HepG2 (cell line): ENCODE data around the gene LRRC4C. TPM values are rescaled to one million over a fixed set of nuclear protein-coding genes. Genes with fewer than 3 reads are reported as not detected.

ENCODE experiments used
- ATAC-seq: fragments of 200-7000 bp; cut with Tn5 transposase; 3 replicates; pipeline ENCODE4 v1.9.1; 2020; ENCODE audit warnings: mild to moderate bottlenecking, moderate library complexity
- BruUV-seq: library from RNA; stranded (reverse); fragments of 400-500 nt; replicated peaks from 2 replicates; lab custom pipeline; 2021; lab: Mats Ljungman, UMichigan
- CTCF ChIA-PET: fragments of 300-600 bp; formaldehyde crosslinking; extraction: SDS; loops from one replicate; lab custom pipeline; 2021; ENCODE audit warnings: low total read pairs, inconsistent platforms, low intra/inter-chr PET ratio; lab: Yijun Ruan, JAX
- POLR2A ChIA-PET: fragments of 350-600 bp; sonication (Branson Sonifier 250); formaldehyde crosslinking; loops from one replicate; lab custom pipeline; 2020; ENCODE audit warnings: antibody characterized with exemption, inconsistent platforms; lab: Yijun Ruan, JAX
- DNase-seq: peaks from one replicate; pipeline ENCODE4 v3.0.0-alpha.2; 2015; ENCODE audit warnings: low spot score
- FAIRE-seq: peaks from 3 replicates; lab custom pipeline; 2011; peaks lifted over from hg19 to GRCh38; lab: Jason Lieb, UNC
- H2AFZ ChIP-seq: one replicate; pipeline ENCODE4 v1.6.1; 2011; ENCODE audit warnings: low read length, inconsistent platforms
- H3K27ac ChIP-seq: fragments of 300-600 bp; 3 replicates; pipeline ENCODE4 v1.8.0; 2011; ENCODE audit warnings: mixed run types, mild to moderate bottlenecking, mixed read lengths, low read length, inconsistent platforms; ENCODE audit not compliant: insufficient read depth; ENCODE audit errors: extremely low read length
- H3K27me3 ChIP-seq, 2 experiments: fragments of 200-600 bp in 1 of 2; 2 replicates in 1 of 2; 3 replicates in 1 of 2; pipeline versions ENCODE4 v1.6.0 to v1.8.0; 2011; ENCODE audit warnings: low read length in 2 of 2, mild to moderate bottlenecking in 2 of 2, moderate library complexity in 2 of 2, inconsistent platforms in 1 of 2; ENCODE audit not compliant: insufficient read depth in 2 of 2, control insufficient read depth in 1 of 2
- H3K36me3 ChIP-seq, 2 experiments: fragments of 200-600 bp in 1 of 2; replicated peaks in 1 of 2; 2 replicates in 1 of 2; 3 replicates in 1 of 2; pipeline versions ENCODE4 v1.5.1 to v1.8.0; 2011; ENCODE audit warnings: low read length in 2 of 2, inconsistent platforms in 1 of 2; ENCODE audit not compliant: insufficient read depth in 2 of 2, control insufficient read depth in 1 of 2
- H3K4me1 ChIP-seq: 2 replicates; pipeline ENCODE4 v1.5.1; 2012; ENCODE audit warnings: low read length, inconsistent platforms; ENCODE audit not compliant: insufficient read depth
- H3K4me2 ChIP-seq: 2 replicates; pipeline ENCODE4 v1.6.0; 2011; ENCODE audit warnings: low read depth, low read length, inconsistent platforms
- H3K4me3 ChIP-seq, 3 experiments: fragments of 200-600 bp in 1 of 3; sonication (generic), shearing (Covaris generic) in 1 of 3; replicated peaks in 1 of 3; 2 replicates each; pipeline ENCODE4 v1.5.1; 2011 to 2016; ENCODE audit warnings: low read length in 3 of 3, inconsistent platforms in 2 of 3, low read depth in 2 of 3, mild to moderate bottlenecking in 2 of 3, control low read depth in 1 of 3, mixed read lengths in 1 of 3; ENCODE audit not compliant: insufficient read depth in 1 of 3
- H3K79me2 ChIP-seq: one replicate; pipeline ENCODE4 v1.6.1; 2011; ENCODE audit warnings: low read length, inconsistent platforms; ENCODE audit not compliant: insufficient read depth
- H3K9ac ChIP-seq: 2 replicates; pipeline ENCODE4 v1.6.0; 2011; ENCODE audit warnings: mild to moderate bottlenecking, low read depth, low read length, inconsistent platforms; ENCODE audit not compliant: insufficient read depth
- H3K9me3 ChIP-seq: 2 replicates; pipeline ENCODE4 v1.5.1; 2012; ENCODE audit warnings: mild to moderate bottlenecking, low read length
- H4K20me1 ChIP-seq: 2 replicates; pipeline ENCODE4 v1.6.0; 2011; ENCODE audit warnings: inconsistent platforms, mild to moderate bottlenecking, low read length, moderate library complexity; ENCODE audit not compliant: insufficient read depth
- ARNT2 ChIP-seq: sonication (generic); formaldehyde crosslinking; IDR thresholded peaks from 2 replicates; pipeline ENCODE4 v1.8.0; 2022; ENCODE audit warnings: mild to moderate bottlenecking, low read depth, missing genetic modification reagents, moderate library complexity
- BCL3 ChIP-seq: sonication (generic); formaldehyde crosslinking; IDR thresholded peaks from 2 replicates; pipeline ENCODE4 v1.5.1; 2020; ENCODE audit warnings: mild to moderate bottlenecking, missing genetic modification reagents, moderate library complexity
- CBX1 ChIP-seq: IDR thresholded peaks from one replicate; pipeline ENCODE4 v1.6.1; 2016; ENCODE audit warnings: antibody characterized with exemption, low read depth
- DRAP1 ChIP-seq: IDR thresholded peaks from 2 replicates; pipeline ENCODE4 v1.6.1; 2016; ENCODE audit warnings: missing genetic modification reagents, missing compliant biosample characterization
- IRX3 ChIP-seq: sonication (generic); formaldehyde crosslinking; IDR thresholded peaks from 2 replicates; pipeline ENCODE4 v1.8.1; 2023; ENCODE audit warnings: mild to moderate bottlenecking, low read depth, missing genetic modification reagents, borderline replicate concordance
- KMT2A ChIP-seq: sonication (generic); formaldehyde crosslinking; IDR thresholded peaks from 2 replicates; pipeline ENCODE4 v1.4.0; 2020; ENCODE audit warnings: missing genetic modification reagents
- NFE2 ChIP-seq: sonication (generic); formaldehyde crosslinking; IDR thresholded peaks from 2 replicates; pipeline ENCODE4 v1.4.0; 2020; ENCODE audit warnings: missing genetic modification reagents
- NFKBIZ ChIP-seq: IDR thresholded peaks from 2 replicates; pipeline ENCODE4 v1.6.1; 2018; ENCODE audit warnings: missing genetic modification reagents, missing compliant biosample characterization
- SETDB1 ChIP-seq: sonication (generic); formaldehyde crosslinking; IDR thresholded peaks from 2 replicates; pipeline ENCODE4 v1.5.1; 2020; ENCODE audit warnings: missing genetic modification reagents, mild to moderate bottlenecking, borderline replicate concordance
- SIX4 ChIP-seq: sonication (generic); formaldehyde crosslinking; IDR thresholded peaks from 2 replicates; pipeline ENCODE4 v1.4.0; 2020; ENCODE audit warnings: missing genetic modification reagents
- SNAPC4 ChIP-seq: sonication (generic); formaldehyde crosslinking; IDR thresholded peaks from 2 replicates; pipeline ENCODE4 v1.4.0; 2020; ENCODE audit warnings: mild to moderate bottlenecking, missing genetic modification reagents
- SNAPC5 ChIP-seq: sonication (generic); formaldehyde crosslinking; IDR thresholded peaks from 2 replicates; pipeline ENCODE4 v1.8.1; 2023; ENCODE audit warnings: mild to moderate bottlenecking, missing genetic modification reagents, borderline replicate concordance
- ZNF644 ChIP-seq: IDR thresholded peaks from 2 replicates; pipeline ENCODE4 v1.6.1; 2016; ENCODE audit warnings: low read depth
- ZNF652 ChIP-seq: IDR thresholded peaks from 2 replicates; pipeline ENCODE4 v1.6.1; 2016; ENCODE audit warnings: low read depth, borderline replicate concordance
- ZNF691 ChIP-seq: sonication (generic); formaldehyde crosslinking; IDR thresholded peaks from 2 replicates; pipeline ENCODE4 v1.4.0; 2020; ENCODE audit warnings: missing genetic modification reagents, low read depth, mild to moderate bottlenecking, borderline replicate concordance
- ZNF784 ChIP-seq: sonication (generic); formaldehyde crosslinking; IDR thresholded peaks from 2 replicates; pipeline ENCODE4 v1.5.1; 2020; ENCODE audit warnings: missing genetic modification reagents, mild to moderate bottlenecking, borderline replicate concordance
- WGBS: methylation state at CpG from one replicate; pipeline ENCODE4 v1.1.6; 2017; ENCODE audit warnings: low lambda C conversion rate; 5-methylcytosine and 5-hydroxymethylcytosine counted together
- in situ Hi-C: cut with HindIII; loops from 2 replicates; pipeline ENCODE4 v1.10.0; 2017; ENCODE audit warnings: low pct_unique_long_range_greater_than_20kb; ENCODE audit not compliant: extremely low pct_ligation_motif_present
- intact Hi-C: fragments of 100-400 bp; cut with micrococcal nuclease; formaldehyde crosslinking; loops from one replicate; pipeline ENCODE4 v1.10.0; 2022; ENCODE audit not compliant: unreplicated experiment
- polyA plus RNA-seq, 8 experiments: library from polyadenylated mRNA; depleted of rRNA in 3 of 8; stranded (reverse) in 7 of 8; unstranded in 1 of 8; fragments of >200 nt; fragmentation: Illumina TruSeq in 4 of 8; extraction: Trizol in 4 of 8; gene quantifications; 2 replicates each; pipeline versions ENCODE4 v1.2.1 to v1.2.3, GENCODE V29; 2011 to 2016; ENCODE audit warnings: low read depth in 4 of 8, missing spikeins in 1 of 8, mixed read lengths in 1 of 8; ENCODE audit not compliant: insufficient read depth in 1 of 8
- total RNA-seq, 5 experiments: library from RNA; depleted of rRNA; stranded (reverse); fragments of >200 nt; fragmentation: Illumina TruSeq; extraction: Trizol; gene quantifications; 2 replicates each; pipeline ENCODE4 v1.2.3, GENCODE V29; 2016; ENCODE audit warnings: low read depth in 1 of 5

The LRRC4C gene
- total and polyA plus RNA-seq, 2 of the 13 experiments (the other 11 are each of a cell fraction or from before 2014, with no cell fraction given), result not detected

- Histone ChIP-seq H4K20me1 (no peaks in the 10 kb centered on the region), H3K79me2 (no peaks in the 10 kb centered on the region), H3K4me1 (no peaks in the 10 kb centered on the region), H3K36me3 (no peaks in the 10 kb centered on the region), H3K4me2 (no peak overlapping the region), H3K27ac (no peak overlapping the region), H2AFZ (no peak overlapping the region), H3K4me3 (no peak overlapping the region), H3K27me3 (no peaks in the 10 kb centered on the region), H3K9me3 (peaks cover 26% of the 10 kb centered on the region), H3K9ac (no peak overlapping the region)
- TF ChIP-seq IRX3 (CRISPR knock-in tag) (no peak), SIX4 (no peak), ZNF652 (no peak), DRAP1 (CRISPR knock-in tag) (no peak), SNAPC4 (CRISPR knock-in tag) (no peak), ZNF644 (CRISPR knock-in tag) (no peak), ZNF784 (CRISPR knock-in tag) (no peak), BCL3 (CRISPR knock-in tag) (no peak), NFKBIZ (CRISPR knock-in tag) (no peak), KMT2A (CRISPR knock-in tag) (no peak), ZNF691 (CRISPR knock-in tag) (no peak), CBX1 (no peak), SETDB1 (no peak), SNAPC5 (no peak), NFE2 (CRISPR knock-in tag) (no peak), ARNT2 (no peak)
- FAIRE-seq (no peak), DNase-seq (no peak), ATAC-seq (no peak)
- ChIA-PET CTCF (no interaction called here), POLR2A (no interaction called here)
- in situ Hi-C loops, result no loop called here
- intact Hi-C loops, result no loop called here
- WGBS, result 5% methylated on average over 1 of the region's 1 CpG
- no TSS peak for BruUV-seq
Measured at GRCh38 chr11:40569947-40570531, 889.4 kb downstream of the LRRC4C start.
